ENCODE data around the gene METTL21C. TPM values are rescaled to one million over a fixed set of nuclear protein-coding genes. Genes with fewer than 3 reads are reported as not detected.

Gene METTL21C
- total RNA-seq, 4 donors from 2014 or later = not detected

DNA sequence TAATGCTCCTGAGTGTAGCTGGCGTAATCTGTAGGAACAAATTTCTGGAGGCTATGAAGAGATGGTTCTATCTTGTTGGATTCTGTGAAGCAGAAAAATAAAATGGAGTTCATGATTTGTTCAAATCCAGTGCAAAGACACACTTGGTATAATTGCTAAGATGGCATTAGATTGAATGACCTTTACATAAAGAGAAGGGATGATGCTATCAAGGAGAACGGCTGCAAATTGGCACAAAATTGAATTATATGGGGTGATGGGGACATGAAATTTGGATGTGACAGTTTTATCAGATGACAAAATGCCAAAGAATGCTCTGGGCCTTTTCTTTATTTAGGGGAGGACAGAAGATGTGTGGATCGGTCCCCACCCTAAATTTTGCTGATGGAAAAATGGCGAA, 4.0 kb downstream of the METTL21C start:
- ATAC-seq (ENCODE audit: low FRiP score) = no peak
- TF ChIP-seq, protein P1, sequence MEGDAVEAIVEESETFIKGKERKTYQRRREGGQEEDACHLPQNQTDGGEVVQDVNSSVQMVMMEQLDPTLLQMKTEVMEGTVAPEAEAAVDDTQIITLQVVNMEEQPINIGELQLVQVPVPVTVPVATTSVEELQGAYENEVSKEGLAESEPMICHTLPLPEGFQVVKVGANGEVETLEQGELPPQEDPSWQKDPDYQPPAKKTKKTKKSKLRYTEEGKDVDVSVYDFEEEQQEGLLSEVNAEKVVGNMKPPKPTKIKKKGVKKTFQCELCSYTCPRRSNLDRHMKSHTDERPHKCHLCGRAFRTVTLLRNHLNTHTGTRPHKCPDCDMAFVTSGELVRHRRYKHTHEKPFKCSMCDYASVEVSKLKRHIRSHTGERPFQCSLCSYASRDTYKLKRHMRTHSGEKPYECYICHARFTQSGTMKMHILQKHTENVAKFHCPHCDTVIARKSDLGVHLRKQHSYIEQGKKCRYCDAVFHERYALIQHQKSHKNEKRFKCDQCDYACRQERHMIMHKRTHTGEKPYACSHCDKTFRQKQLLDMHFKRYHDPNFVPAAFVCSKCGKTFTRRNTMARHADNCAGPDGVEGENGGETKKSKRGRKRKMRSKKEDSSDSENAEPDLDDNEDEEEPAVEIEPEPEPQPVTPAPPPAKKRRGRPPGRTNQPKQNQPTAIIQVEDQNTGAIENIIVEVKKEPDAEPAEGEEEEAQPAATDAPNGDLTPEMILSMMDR (IDR thresholded peaks at IDR 0.05) = no peak
- DNase-seq (ENCODE audit: low spot score) = no peak

DNA sequence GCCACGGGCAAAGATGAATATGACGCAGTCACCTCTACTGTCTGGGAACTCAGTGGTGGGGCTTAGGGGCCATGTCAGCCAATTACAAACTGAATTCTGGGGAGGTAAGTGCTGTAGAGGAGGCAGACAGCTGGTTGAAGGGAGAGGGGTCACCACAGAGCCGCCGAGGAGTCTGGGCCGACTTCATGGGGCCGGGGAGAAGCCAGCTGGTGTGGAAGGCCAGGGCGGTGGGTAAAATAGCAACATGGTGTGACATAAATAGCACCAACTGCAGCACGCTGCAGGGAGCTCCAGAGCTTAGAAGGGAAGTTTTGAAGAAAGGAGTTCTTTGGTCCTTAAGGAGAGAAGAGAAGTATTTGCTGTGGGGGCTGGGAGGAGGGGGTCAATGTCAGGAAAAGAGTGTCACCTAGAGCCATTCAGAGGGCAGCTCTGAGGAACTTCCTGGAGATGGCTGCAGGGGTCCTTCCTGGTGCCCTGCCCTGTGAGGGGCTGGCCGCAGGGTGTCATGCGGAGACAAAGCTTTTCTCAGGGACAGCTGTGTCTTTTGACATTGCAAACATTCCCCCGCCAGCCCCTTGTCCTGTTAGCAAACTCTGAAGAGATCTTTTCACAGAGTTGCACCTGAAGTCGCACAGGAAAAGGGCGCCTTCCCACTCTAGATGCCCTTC, 6.4 kb downstream of the METTL21C start:
- TF ChIP-seq, protein P1 (IDR thresholded peaks at IDR 0.05) = no peak
- no peak for DNase-seq (ENCODE audit: low spot score)
- no peak for ATAC-seq (ENCODE audit: low FRiP score)

DNA sequence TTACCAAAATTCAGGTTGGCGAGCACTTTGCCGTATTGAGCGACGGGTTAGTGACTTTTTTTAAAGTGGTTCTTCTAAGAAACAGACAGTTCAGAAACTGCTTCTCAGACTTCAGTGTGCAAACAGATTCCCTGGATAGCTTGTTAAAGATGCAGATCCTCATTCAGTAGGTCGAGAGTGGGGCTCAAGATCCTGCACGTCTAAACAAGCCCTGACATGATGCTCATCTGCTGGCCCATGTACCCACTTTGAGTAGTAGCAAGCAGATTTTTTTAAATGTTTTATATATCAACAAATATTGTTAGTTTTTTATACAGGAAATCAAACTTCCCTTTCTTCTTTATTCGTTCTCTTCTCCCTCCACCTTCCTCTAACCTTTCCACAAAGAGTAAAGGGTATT, 7.3 kb downstream of the METTL21C start:
- ATAC-seq (ENCODE audit: low FRiP score) = no peak
- DNase-seq (ENCODE audit: low spot score) = no peak
- TF ChIP-seq, protein P1 (IDR thresholded peaks at IDR 0.05) = no peak

DNA sequence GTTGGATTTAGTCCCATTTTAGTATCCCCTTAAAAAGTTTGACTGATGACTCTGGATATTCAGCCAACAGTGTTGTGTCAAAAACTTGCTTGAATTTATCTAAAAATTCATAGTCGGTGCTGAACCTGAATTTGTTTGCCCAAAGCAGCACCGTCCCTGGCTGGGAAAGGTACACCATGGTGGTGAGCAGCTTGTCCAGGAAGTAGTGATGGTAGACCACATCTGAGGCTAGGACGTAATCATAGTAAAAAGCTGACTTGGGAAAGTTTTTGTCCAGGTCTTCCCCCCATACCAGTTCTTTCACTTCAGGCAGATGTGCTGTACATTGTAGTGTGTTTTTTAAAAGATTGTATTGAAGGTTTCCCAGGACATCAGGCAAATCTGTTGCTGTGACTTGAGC, 8.8 kb downstream of the METTL21C start:
- DNase-seq (ENCODE audit: low spot score) (no peak), ATAC-seq (ENCODE audit: low FRiP score) (no peak)
- TF ChIP-seq, protein P1 (IDR thresholded peaks at IDR 0.05) = no peak

DNA sequence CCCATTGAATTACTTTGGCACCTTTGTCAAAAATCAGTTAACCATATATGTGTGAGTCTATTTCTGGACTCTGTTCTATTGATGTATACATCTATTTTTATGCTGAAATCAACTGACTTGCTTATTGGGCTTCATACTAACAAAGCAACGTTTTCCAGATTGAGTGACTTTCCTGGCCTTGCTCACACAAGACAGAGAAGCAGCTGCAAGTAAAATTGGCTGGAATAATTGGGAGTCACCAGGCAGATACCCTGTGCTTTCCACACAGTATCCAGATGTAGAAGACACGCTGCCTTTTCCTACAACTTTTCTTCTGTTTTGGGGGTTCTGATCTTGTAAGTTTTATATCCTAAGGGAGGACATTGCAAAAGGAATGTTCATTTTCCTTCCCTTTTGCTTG, 11.2 kb downstream of the METTL21C start:
- no peak for ATAC-seq (ENCODE audit: low FRiP score)
- TF ChIP-seq, protein P1 (IDR thresholded peaks at IDR 0.05) = no peak
- DNase-seq (ENCODE audit: low spot score) = no peak

DNA sequence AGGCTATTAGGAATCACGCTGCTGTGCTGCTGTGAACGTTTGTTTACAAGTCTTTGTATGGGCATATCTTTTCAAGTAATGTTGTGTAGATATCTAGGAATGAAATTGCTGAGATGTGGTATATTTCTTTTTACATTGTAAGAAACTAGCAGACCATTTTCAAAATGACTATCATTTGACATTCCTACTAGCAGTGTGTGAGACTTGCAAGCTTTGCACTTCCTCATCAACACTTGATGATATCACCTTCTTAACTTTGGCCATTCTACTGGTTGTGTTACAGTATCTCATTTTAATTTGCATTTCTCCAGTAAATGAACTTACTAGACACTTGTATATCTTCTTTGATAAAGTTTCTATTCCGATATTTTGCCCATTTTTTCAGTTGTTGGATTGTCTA, 12.1 kb downstream of the METTL21C start:
- TF ChIP-seq, protein P1 (IDR thresholded peaks at IDR 0.05) = no peak
- no peak for DNase-seq (ENCODE audit: low spot score)
- no peak for ATAC-seq (ENCODE audit: low FRiP score)

DNA sequence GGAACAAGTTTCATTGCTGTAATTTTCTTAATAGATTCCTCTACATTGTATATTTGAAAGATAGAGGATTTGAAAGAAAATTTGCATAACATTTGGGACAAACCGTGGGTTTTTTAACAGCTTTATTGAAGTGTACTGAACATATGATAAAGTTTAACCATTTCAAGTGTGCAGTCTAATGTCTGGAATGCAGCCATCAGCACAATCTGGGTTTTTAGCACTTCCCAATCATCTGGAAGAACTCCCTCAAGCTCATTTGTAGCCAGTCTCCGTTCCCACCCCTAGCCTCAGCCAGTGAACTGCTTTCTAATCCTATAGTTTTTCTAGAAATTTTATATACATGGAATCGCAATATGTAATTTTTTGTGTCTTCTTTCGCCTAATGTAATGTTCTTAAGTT, 12.6 kb downstream of the METTL21C start:
- ATAC-seq (ENCODE audit: low FRiP score) (no peak), DNase-seq (ENCODE audit: low spot score) (no peak)
- TF ChIP-seq, protein P1 (IDR thresholded peaks at IDR 0.05) = no peak
